Vagina (tissue), 2 donors: ENCODE measurements around the gene LONP1.

Experiments used
- POLR2A ChIP-seq, 2 donors: fragments of 450-650 bp; IDR thresholded peaks; one replicate each; pipeline ENCODE4 v1.6.1; 2017; ENCODE audit warnings: antibody characterized with exemption in 2 of 2, mild to moderate bottlenecking in 2 of 2, moderate library complexity in 2 of 2
- POLR2AphosphoS5 ChIP-seq, 2 donors: sonication (generic); formaldehyde crosslinking; IDR thresholded peaks; one replicate each; pipeline ENCODE4 v1.9.0; 2017; ENCODE audit warnings: antibody characterized with exemption in 2 of 2, mild to moderate bottlenecking in 2 of 2, low read depth in 1 of 2; ENCODE audit not compliant: insufficient read depth in 1 of 2
- TF ChIP-seq, protein P1 (sequence below), 3 experiments: fragments of 450-650 bp in 2 of 3; fragments of 200-600 bp in 1 of 3; sonication (generic) in 1 of 3; IDR thresholded peaks; one replicate each; pipeline ENCODE4 v1.5.1; 2017 to 2019; ENCODE audit warnings: antibody characterized with exemption in 3 of 3, mild to moderate bottlenecking in 2 of 3, moderate library complexity in 2 of 3

DNA sequence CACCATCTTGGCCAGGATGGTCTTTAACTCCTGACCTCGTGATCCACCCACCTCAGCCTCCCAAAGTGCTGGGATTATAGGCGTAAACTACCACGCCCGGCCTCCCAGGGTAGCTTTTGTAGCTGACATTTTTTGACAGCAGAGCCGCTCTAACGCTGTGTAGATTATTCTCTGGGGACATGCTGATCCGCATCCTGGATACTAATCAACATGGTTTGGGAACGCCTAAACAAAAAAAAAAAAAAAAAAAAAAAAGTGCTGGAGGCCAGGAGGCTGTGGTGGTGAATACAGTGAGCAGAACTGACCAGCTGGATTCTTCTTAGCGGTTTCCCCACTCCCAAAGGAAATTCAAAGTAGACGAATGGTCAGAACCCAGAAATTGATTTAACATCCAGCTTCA is 5.1 kb downstream of the LONP1 start:
- TF ChIP-seq POLR2A (IDR thresholded peaks at IDR 0.05) (no peak), POLR2AphosphoS5 (IDR thresholded peaks at IDR 0.05; ENCODE audit: insufficient read depth in 1 of 2, low read depth in 1 of 2) (no peak)
- TF ChIP-seq, protein P1, sequence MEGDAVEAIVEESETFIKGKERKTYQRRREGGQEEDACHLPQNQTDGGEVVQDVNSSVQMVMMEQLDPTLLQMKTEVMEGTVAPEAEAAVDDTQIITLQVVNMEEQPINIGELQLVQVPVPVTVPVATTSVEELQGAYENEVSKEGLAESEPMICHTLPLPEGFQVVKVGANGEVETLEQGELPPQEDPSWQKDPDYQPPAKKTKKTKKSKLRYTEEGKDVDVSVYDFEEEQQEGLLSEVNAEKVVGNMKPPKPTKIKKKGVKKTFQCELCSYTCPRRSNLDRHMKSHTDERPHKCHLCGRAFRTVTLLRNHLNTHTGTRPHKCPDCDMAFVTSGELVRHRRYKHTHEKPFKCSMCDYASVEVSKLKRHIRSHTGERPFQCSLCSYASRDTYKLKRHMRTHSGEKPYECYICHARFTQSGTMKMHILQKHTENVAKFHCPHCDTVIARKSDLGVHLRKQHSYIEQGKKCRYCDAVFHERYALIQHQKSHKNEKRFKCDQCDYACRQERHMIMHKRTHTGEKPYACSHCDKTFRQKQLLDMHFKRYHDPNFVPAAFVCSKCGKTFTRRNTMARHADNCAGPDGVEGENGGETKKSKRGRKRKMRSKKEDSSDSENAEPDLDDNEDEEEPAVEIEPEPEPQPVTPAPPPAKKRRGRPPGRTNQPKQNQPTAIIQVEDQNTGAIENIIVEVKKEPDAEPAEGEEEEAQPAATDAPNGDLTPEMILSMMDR (IDR thresholded peaks at IDR 0.05): no peak
